ENCODE data around the gene CADPS2.

The CADPS2 gene

GRCh38 chr7:122886357-122887081 lies at the start of gene CADPS2:
TSS of gene CADPS2 (minus strand) at chr7:122886460. CDS start at chr7:122886337, 123 bp downstream.
- DNase-seq = no peak

- DNase-seq = no peak
Measured at GRCh38 chr7:122935620-122936019, 49.4 kb upstream of the CADPS2 start.

- no peak for DNase-seq
Measured at GRCh38 chr7:122919643-122920181, 33.5 kb upstream of the CADPS2 start.

- DNase-seq = no peak
Measured at GRCh38 chr7:122914812-122915211, 28.6 kb upstream of the CADPS2 start.

- DNase-seq = no peak
Measured at GRCh38 chr7:122913608-122914007, 27.3 kb upstream of the CADPS2 start.

- DNase-seq = no peak
Measured at GRCh38 chr7:122902751-122903495, 16.7 kb upstream of the CADPS2 start.

- DNase-seq = no peak
Measured at GRCh38 chr7:122901250-122901649, 15.0 kb upstream of the CADPS2 start.

GRCh38 chr7:122896509-122896908 lies 10.2 kb upstream of the CADPS2 start:
- no peak for DNase-seq

- DNase-seq = no peak
Measured at GRCh38 chr7:122893486-122893885, 7.2 kb upstream of the CADPS2 start.

- DNase-seq = no peak
Measured at GRCh38 chr7:122889116-122889515, 2.9 kb upstream of the CADPS2 start.

GRCh38 chr7:122887848-122888247 lies 1.6 kb upstream of the CADPS2 start:
- DNase-seq = no peak

GRCh38 chr7:122887198-122887597 lies 938 bp upstream of the CADPS2 start:
- DNase-seq = peak in 1 of 2 experiments; percentile 1

- DNase-seq = no peak
Measured at GRCh38 chr7:122885583-122886356, 490 bp downstream of the CADPS2 start.

- DNase-seq = no peak
Measured at GRCh38 chr7:122884186-122884585, 2.1 kb downstream of the CADPS2 start.

- no peak for DNase-seq
Measured at GRCh38 chr7:122883049-122883680, 3.1 kb downstream of the CADPS2 start.

- no peak for DNase-seq
Measured at GRCh38 chr7:122881324-122881723, 4.9 kb downstream of the CADPS2 start.

- DNase-seq = no peak
Measured at GRCh38 chr7:122869260-122869659, 17.0 kb downstream of the CADPS2 start.

GRCh38 chr7:122867471-122867980 lies 18.7 kb downstream of the CADPS2 start:
- no peak for DNase-seq

- DNase-seq = no peak
Measured at GRCh38 chr7:122864838-122865237, 21.4 kb downstream of the CADPS2 start.

GRCh38 chr7:122864016-122864415 lies 22.2 kb downstream of the CADPS2 start:
- DNase-seq = no peak

- DNase-seq = no peak
Measured at GRCh38 chr7:122858320-122858719, 27.9 kb downstream of the CADPS2 start.

GRCh38 chr7:122850528-122850927 lies 35.7 kb downstream of the CADPS2 start:
- no peak for DNase-seq

- no peak for DNase-seq
Measured at GRCh38 chr7:122849957-122850328, 36.3 kb downstream of the CADPS2 start.
